ENCODE results near the gene BCR. TPM values are rescaled to one million over a fixed set of nuclear protein-coding genes. Genes with fewer than 3 reads are reported as not detected.

Gene BCR
- total and polyA plus RNA-seq, 2 of the 8 experiments (the other 6 are each of a cell fraction or from before 2014, with no cell fraction given), result 66.7 to 130 TPM

GRCh38 chr22:23193882-23194281 lies 13.6 kb downstream of the BCR start:
- Histone ChIP-seq H2BK15ac (ENCODE audit: low read length) (no peak overlapping the region), H3K4ac (replicated peaks; ENCODE audit: insufficient read length, low read depth, low read length) (no peak overlapping the region), H3K27me3 (replicated peaks in 1 of 4; ENCODE audit: control insufficient read depth in 3 of 4, extremely low read depth in 1 of 4, insufficient read depth in 3 of 4, low read length in 3 of 4) (no peaks in the 10 kb centered on the region), H3K4me2 (ENCODE audit: insufficient read depth in 1 of 2, low read depth in 2 of 2, low read length in 2 of 2) (no peak overlapping the region), H2BK5ac (ENCODE audit: low read depth, low read length) (peak overlapping the region; percentile 66; the same call in 1 of the 2 replicates), H3K18ac (ENCODE audit: extremely low read depth, low read length) (no peak overlapping the region; the same call in 1 of the 2 replicates), H4K91ac (replicated peaks; ENCODE audit: insufficient read length, low read length) (no peak overlapping the region), H2AFZ (ENCODE audit: low read length) (no peak overlapping the region), H3K79me1 (ENCODE audit: low read depth, low read length) (peaks cover 27% of the 10 kb centered on the region), H2AK5ac (ENCODE audit: low read depth, low read length) (no peak overlapping the region), H3K4me1 (replicated peaks in 1 of 4; ENCODE audit: control insufficient read depth in 3 of 4, insufficient read depth in 4 of 4, low read length in 3 of 4) (peaks cover 2 to 14% (median 13%) of the 10 kb centered on the region in 4 experiments; a peak in 6 of 7 replicates), H3K79me2 (ENCODE audit: control insufficient read depth in 1 of 2, insufficient read depth in 2 of 2, low read length in 2 of 2) (peaks cover 20 to 96% of the 10 kb centered on the region in 2 experiments), H4K20me1 (replicated peaks in 1 of 2; ENCODE audit: control insufficient read depth in 1 of 2, insufficient read depth in 2 of 2, low read length in 2 of 2) (peaks cover 29 to 53% of the 10 kb centered on the region in 2 experiments), H3K9ac (replicated peaks in 1 of 4; ENCODE audit: extremely low read depth in 1 of 4, low read depth in 3 of 4, low read length in 3 of 4) (no peak overlapping the region), H2BK120ac (replicated peaks; ENCODE audit: low read depth, low read length) (no peak overlapping the region), H4K8ac (ENCODE audit: extremely low read depth, insufficient read depth, low read length) (no peak overlapping the region), H3K9me3 (ENCODE audit: insufficient read depth in 2 of 2, low read depth in 1 of 2, low read length in 1 of 2) (no peaks in the 10 kb centered on the region), H3K14ac (ENCODE audit: insufficient read length) (no peak overlapping the region), H3K27ac (ENCODE audit: low read depth, low read length) (no peak overlapping the region), H3K23me2 (ENCODE audit: low read depth, low read length) (no peaks in the 10 kb centered on the region), H4K5ac (ENCODE audit: insufficient read length, low read depth, low read length) (no peak overlapping the region), H2BK12ac (ENCODE audit: low read depth, low read length) (peak overlapping the region; percentile 55; the same call in 1 of the 2 replicates), H2BK20ac (ENCODE audit: low read length) (no peak overlapping the region), H3K23ac (ENCODE audit: insufficient read length) (no peak overlapping the region), H3K4me3 (ENCODE audit: extremely low read depth in 1 of 4, insufficient read depth in 2 of 4, low read depth in 3 of 4, low read length in 4 of 4) (no peak overlapping the region), H3K36me3 (ENCODE audit: control insufficient read depth in 2 of 4, insufficient read depth in 4 of 4, low read length in 3 of 4) (no peaks in the 10 kb centered on the region), H3K56ac (replicated peaks; ENCODE audit: insufficient read length, low read depth, low read length) (no peak overlapping the region)
- FAIRE-seq, result no peak
- POLR2A ChIA-PET (ENCODE audit: partially characterized antibody), result interaction anchor here (0.8 to 1.8 kb wide), 4 partner anchors 10 to 46 kb away, joined by 3 to 4 read pairs (median 3); no protein-coding TSS in a partner anchor
- no peak for DNase-seq (ENCODE audit: low read depth in 1 of 2, low spot score in 2 of 2)
- WGBS, 2 experiments (ENCODE audit: extremely low coverage in 1 of 2, insufficient coverage in 1 of 2, insufficient read length in 1 of 2, insufficient replicate concordance in 2 of 2, low coverage in 1 of 2, low lambda C conversion rate in 2 of 2, missing lambda C conversion rate in 1 of 2), result 96% methylated on average over 5 of the region's 5 CpGs; no CpG with 5 or more reads in 1 of the 2 experiments
- CTCF ChIA-PET (ENCODE audit: partially characterized antibody), result interaction anchor here (0.9 to 24.3 kb wide), 4 partner anchors 10 to 88 kb away, joined by 3 to 358 read pairs (median 4); no protein-coding TSS in a partner anchor
- no peak for TF ChIP-seq GTF2F1 (IDR thresholded peaks at IDR 0.05; ENCODE audit: borderline replicate concordance, low read depth, low read length)
- TF ChIP-seq POU5F1 (IDR thresholded peaks at IDR 0.05; ENCODE audit: low read depth, low read length), result no peak
- TF ChIP-seq SIN3A (conservative IDR thresholded peaks at IDR 0.05 in 1 of 2, IDR thresholded peaks at IDR 0.05 in 1 of 2; ENCODE audit: low read depth in 1 of 2, low read length in 2 of 2), result no peak
- no peak for TF ChIP-seq EZH2 (IDR thresholded peaks at IDR 0.05; ENCODE audit: low read depth, low read length, severe bottlenecking)
- TF ChIP-seq ATF3 (IDR thresholded peaks at IDR 0.05; ENCODE audit: insufficient read depth, low read depth, low read length), result no peak

All from H1 (cell line).